ENCODE data around the gene VWA1. TPM values are rescaled to one million over a fixed set of nuclear protein-coding genes. Genes with fewer than 3 reads are reported as not detected.

Gene VWA1
- total RNA-seq, 1 donor from 2014 or later, result 59.1 TPM

GRCh38 chr1:1421907-1422464 is 13.5 kb upstream of the VWA1 start:
- Mint-ChIP-seq H3K27me3 (ENCODE audit: low read depth) (no peaks in the 10 kb centered on the region), H3K4me3 (no peak overlapping the region), H3K27ac (peak overlapping the region; percentile 96), H3K9me3 (no peaks in the 10 kb centered on the region), H3K4me1 (peaks cover 45% of the 10 kb centered on the region), H3K36me3 (no peaks in the 10 kb centered on the region)
- no peak for DNase-seq (ENCODE audit: low spot score in 2 of 2, unreplicated experiment in 2 of 2)
- TF ChIP-seq CTCF (IDR thresholded peaks at IDR 0.05; ENCODE audit: unreplicated experiment), result no peak

- peak overlapping the region; percentile 96 for H3K27ac Mint-ChIP-seq
- no peak for TF ChIP-seq CTCF (IDR thresholded peaks at IDR 0.05; ENCODE audit: unreplicated experiment)
- H3K4me1 Mint-ChIP-seq, result peaks cover 39% of the 10 kb centered on the region
Measured at GRCh38 chr1:1422465-1423244, 12.8 kb upstream of the VWA1 start.

GRCh38 chr1:1423245-1423597 is 12.3 kb upstream of the VWA1 start:
- Mint-ChIP-seq H3K4me1 (peaks cover 36% of the 10 kb centered on the region), H3K27me3 (ENCODE audit: low read depth) (no peaks in the 10 kb centered on the region), H3K4me3 (no peak overlapping the region), H3K9me3 (no peaks in the 10 kb centered on the region), H3K36me3 (no peaks in the 10 kb centered on the region), H3K27ac (peak overlapping the region; percentile 96)
- no peak for TF ChIP-seq CTCF (IDR thresholded peaks at IDR 0.05; ENCODE audit: unreplicated experiment)
- DNase-seq (ENCODE audit: low spot score in 2 of 2, unreplicated experiment in 2 of 2), result no peak

More at GRCh38 chr1:1422465-1423244, 12.8 kb upstream of the VWA1 start:
- Mint-ChIP-seq H3K4me3 (no peak overlapping the region), H3K36me3 (no peaks in the 10 kb centered on the region), H3K9me3 (no peaks in the 10 kb centered on the region), H3K27me3 (ENCODE audit: low read depth) (no peaks in the 10 kb centered on the region)
- DNase-seq (ENCODE audit: low spot score in 2 of 2, unreplicated experiment in 2 of 2), result peak in 1 of 2 experiments; percentile 50

GRCh38 chr1:1424707-1425106 is 10.8 kb upstream of the VWA1 start:
- no peak for TF ChIP-seq CTCF (IDR thresholded peaks at IDR 0.05; ENCODE audit: unreplicated experiment)
- peaks cover 37% of the 10 kb centered on the region for H3K4me1 Mint-ChIP-seq
- H3K27me3 Mint-ChIP-seq (ENCODE audit: low read depth), result no peaks in the 10 kb centered on the region
- no peak for DNase-seq (ENCODE audit: low spot score in 2 of 2, unreplicated experiment in 2 of 2)
- H3K4me3 Mint-ChIP-seq, result no peak overlapping the region
- H3K27ac Mint-ChIP-seq, result peak overlapping the region; percentile 77
- H3K9me3 Mint-ChIP-seq, result no peaks in the 10 kb centered on the region
- no peaks in the 10 kb centered on the region for H3K36me3 Mint-ChIP-seq

- Mint-ChIP-seq H3K27ac (peak overlapping the region; percentile 77), H3K27me3 (ENCODE audit: low read depth) (no peaks in the 10 kb centered on the region), H3K9me3 (no peaks in the 10 kb centered on the region), H3K4me1 (peaks cover 43% of the 10 kb centered on the region), H3K36me3 (no peaks in the 10 kb centered on the region), H3K4me3 (peak overlapping the region; percentile 26)
- DNase-seq (ENCODE audit: low spot score in 2 of 2, unreplicated experiment in 2 of 2), result no peak
- no peak for TF ChIP-seq CTCF (IDR thresholded peaks at IDR 0.05; ENCODE audit: unreplicated experiment)
Measured at GRCh38 chr1:1425426-1425752, 10.1 kb upstream of the VWA1 start.
